Stimulated activated CD8-positive, alpha-beta memory T cell treated with anti-CD3 and anti-CD28 coated beads, Interleukin-2, amount 100 ng/mL, for 48 hours (primary cell): ENCODE data around the gene DENR.
"Not testable (repeated sequence)": the region's sequence is repeated elsewhere in the genome, so short reads cannot be mapped to it uniquely, and the experiment has no call there.

Source experiments
- DNase-seq, 2 donors: peaks; one replicate each; pipeline ENCODE4 v3.0.0-alpha.2; 2020; ENCODE audit warnings: low read depth in 2 of 2

The DENR gene

DNA sequence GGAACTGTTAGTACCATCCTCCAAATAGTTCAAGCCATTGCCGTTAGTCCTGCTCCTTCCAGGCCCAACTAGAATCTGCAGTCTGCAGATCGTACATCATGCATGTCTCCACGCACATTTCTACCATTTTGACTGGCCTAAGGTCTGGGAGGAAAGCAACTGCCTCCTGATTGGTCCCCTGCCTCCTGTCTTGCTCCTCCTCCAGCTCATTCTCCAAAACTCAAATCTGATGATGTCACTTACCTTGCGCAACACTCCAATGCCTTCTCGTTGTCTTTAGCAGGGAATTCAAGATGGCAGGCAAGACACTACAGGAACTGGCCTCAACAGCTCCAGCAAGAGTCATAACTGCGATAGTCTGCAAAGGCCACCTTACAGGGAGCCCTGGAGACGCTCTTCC is 12.3 kb upstream of the DENR start:
- DNase-seq = no peak

DNA sequence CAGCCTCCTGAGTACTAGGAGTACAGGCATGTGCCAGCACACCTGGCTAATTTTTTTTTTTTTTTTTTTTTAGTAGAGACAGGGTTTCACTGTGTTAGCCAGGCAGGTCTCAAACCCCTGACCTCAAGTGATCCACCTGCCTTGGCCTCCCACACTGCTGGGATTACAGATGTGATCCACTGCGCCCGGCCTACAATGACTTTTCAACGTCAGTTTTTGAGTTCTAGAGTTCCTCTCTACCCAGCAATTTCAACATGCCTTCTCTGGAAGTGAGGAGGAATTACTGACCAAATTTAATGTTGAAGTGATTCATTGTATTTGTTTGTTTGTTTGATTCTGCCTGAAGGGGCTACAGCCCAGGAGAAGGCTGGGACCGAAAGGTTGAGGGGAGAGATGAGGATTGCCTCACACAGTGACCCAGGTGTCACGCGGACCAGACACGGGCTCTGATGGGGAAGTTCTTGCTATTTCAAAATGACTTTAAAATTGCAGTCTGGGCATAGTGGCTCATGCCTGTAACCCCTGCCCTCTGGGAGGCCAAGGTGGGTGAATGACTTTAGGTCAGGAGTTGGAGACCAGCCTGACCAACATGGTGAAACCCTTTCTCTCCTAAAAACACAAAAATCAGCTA is 8.6 kb upstream of the DENR start:
- no peak for DNase-seq

DNA sequence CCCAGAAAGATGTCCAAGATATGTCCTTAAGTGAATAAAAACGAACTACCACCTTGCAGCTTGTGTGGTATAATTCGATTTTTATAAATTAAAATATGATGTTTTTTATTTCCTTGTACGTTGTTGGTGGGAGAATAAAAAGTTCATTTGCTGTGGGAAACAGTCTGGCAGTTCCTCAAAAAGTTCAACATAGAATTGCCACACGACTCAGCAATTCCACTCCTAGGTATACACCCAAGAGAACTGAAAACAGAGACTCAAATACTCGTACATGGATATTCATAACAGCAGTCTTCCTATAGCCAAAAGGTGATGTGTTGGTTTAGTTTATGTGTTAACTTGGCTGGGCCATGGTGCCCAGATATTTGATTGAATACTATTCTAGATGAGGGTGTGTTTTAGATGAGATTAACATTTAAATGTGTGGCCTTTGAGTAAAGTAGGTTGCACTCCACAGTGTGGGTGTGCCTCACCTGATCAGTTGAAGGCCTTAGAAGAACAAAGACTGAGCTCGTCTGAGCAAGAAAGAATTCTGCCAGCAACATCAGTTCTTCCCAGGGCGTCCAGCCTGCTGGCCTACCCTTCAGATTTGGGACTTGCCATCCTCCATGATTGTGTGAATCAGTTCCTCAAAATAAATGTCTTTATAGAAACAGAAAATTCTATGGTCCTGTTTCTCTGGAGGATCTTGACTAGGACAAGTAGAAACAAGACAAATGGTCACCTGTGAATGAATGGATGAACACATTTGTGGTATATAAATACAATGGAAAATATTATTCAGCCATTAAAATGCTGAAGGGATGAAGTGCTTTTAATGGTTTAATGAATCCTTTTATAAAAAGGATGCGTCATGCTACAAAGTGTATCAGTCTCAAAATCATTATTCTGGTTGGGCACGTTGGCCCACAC is 5.1 kb upstream of the DENR start:
- DNase-seq = no peak

DNA sequence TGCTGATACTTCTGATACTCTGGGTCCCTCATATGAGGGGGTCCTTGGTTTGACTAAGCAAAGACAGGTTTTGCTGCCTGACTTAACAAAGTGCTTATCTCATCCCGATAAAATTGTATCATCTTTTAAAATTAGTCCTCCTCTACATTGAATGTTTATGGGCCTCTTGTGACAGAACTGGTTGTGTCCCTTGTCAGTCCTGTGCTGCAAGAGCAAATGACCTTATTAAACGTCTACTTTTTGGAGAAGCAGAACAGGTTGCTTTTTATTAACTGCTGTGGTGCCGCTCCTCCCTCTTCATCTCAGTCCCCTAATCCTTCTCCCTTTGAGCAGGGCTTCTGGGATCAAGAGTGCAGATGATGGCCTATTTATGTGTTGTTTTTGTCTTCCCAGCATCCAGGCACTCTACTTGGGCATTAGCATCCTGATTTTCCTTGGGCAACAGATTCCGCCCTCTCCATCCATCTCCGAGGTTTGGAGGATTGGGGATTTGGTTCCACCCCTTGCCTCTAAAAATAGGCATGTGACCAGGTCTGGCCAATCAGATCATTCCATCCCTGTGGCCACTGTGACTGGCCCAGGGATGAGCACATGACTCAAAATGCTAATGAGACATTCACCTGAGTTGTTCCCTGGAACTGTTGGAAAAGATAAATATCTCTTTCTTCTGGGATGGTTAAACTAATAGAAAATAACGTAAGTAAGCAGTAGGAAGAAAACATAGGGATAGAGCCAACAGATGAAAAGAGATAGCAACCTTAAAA is 2.9 kb upstream of the DENR start:
- DNase-seq = no peak

DNA sequence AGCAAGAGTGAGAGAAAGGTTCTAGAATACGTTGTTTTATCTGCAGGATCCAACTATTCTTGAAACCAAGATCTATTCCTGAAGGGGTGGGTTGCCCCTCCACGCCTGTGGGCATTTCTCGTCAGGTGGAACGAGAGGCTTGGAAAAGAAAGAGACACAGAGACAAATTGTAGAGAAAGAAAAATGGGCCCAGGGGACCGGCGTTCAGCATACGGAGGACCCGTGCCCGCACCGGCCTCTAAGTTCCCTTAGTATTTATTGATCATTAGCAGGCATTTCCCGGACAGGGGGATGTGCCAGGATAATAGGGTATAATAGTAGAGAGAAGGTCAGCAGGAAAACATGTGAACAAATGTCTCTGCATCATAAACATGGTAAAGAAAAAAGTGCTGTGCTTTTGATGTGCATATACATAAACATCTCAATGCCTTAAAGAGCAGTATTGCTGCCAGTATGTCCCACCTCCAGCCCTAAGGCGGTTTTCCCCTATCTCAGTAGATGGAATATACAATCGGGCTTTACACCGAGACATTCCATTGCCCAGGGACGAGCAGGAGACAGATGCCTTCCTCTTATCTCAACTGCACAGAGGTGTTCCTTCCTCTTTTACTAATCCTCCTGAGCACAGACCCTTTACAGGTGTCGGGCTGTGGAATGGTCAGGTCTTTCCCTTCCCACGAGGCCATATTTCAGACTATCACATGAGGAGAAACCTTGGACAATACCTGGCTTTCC is 1.7 kb upstream of the DENR start:
- not testable (repeated sequence) for DNase-seq

DNA sequence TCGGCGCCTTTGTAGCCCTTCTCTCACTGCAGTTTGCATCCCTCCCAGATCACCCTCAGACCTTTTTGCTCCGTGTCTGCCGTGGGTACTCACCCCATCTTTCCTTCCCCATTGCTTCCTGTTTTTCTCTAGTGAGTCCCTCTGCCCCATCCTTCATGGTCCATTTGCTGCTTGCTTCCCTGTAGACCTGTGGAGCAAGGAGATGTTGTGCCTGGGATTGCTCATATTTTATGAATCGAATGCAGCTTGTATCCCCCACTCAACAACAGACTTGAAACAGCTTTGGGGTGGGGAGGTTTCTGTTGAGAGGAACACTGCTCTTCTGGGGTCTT is 661 bp downstream of the DENR start:
- no peak for DNase-seq

DNA sequence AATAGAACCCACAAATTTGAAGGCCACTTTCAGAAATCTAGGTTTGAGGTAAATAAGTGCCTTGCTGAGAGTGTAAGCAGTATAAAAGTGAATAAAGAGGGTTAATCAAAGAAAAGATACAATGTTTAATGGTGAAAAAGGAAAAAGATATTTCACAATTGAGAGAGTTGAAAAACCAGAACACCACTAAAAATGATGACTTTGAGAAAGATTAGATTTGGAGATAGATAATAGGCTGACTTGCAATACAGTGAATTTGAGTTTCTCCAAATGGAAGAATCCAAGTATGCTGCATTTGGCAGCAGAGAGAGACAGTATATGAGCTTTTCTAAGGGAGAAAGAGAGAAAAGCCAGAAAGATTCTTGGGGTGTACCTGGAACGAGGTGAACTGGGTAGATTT is 2.2 kb downstream of the DENR start:
- no peak for DNase-seq

DNA sequence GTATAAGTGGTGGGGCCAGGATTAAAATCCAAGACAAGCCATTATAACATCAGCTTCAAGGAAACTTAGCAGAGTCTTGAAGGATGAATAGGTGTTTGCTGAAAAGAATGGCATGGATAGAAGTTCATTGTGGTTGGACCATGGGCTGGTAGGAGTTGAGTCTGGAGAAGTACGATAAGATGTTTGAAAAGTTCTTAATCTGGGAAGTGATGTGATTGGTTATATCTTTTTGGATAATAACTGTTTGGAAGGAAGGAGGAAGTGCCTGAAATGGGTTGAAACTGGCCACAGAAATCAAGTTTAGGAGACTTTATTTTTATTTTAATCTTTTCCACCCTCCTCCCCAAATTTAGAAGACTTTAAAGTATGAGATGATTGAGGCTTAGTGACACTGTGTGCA is 4.9 kb downstream of the DENR start:
- no peak for DNase-seq

DNA sequence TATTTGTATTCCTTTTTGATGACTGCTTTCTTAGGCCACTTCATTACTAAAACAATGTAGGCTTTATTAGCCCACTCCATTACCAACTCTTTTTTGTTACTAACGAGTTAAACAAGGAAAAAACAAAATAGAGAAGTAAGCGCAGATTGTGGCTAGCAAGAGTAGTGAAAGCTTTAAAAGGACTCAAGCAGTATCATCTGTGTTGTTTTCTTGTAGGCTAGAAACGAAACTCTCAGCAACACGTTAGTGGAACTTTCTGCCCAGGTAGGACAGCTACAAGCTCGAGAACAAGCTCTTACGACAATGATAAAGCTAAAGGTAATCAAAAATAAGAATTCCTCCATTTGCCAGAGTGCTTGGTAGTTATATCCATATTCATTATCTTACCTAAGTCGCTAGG is 32.9 kb downstream of the DENR start:
- DNase-seq = no peak

DNA sequence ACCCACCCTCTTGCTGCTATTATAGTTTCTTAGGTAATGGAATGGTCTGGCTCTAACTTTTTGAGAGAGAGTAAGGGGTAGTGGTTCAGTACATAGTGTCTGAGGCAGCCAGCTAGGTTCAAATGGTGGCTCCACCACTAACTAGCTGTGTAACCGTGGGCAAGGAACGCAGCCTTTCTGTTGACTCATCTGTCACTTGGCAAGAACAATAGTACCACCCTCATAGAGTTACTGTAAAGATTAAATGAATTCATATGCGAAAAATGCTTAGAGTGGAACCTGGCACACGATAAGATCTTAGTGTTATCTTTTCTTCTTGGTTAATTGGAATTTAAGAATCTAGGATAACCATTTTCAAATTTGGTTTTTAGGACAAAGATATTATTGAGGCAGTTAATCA is 35.8 kb downstream of the DENR start:
- no peak for DNase-seq

DNA sequence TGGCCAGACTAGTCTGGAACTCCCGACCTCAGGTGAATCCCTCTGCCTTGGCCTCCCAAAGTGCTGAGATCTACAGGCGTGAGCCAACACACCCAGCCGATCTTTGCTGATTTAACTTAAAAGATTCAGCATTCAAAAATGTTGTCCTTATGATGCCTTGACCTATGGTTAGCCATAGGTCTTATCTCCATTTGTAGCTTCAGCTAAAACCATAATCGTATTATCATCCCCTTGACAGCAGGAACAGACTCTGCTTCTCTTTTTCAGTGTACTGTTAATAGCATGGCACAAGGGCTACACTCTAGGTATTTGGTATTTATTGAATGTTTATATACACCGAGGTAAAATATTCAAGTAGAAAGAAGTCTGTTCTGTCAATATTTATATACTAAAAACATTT is 37.0 kb downstream of the DENR start:
- DNase-seq = no peak

DNA sequence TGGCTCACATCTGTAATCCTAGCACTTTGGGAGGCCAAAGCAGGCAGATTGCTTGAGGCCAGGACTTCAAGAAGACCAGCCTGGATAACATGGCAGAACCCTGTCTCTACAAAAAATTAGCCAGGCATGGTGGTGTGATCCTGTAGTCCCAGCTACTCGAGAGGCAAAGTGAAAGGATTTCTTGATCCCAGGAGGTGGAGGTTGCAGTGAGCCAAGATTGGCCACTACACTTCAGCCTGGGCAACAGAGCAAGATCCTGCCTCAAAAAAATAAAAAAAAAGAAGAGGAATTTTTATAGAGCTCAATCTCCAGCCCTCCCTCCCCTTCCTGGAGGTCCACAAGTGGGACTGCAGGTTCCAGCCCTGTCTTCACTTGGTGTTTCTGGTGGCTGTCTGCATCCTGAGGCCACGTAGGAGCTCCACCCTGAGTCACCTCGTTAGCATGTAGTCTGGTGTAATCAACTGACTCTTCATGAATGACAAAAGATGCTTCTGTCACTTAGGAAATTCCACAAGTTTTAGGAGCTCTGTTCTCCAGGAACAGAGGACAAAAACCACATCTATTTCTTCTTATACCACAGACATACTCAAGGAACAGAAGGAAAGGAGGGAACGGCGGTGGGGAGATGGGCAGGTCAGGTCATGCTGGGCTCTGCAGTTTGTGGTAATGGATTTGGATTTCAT is 37.9 kb downstream of the DENR start:
- DNase-seq = no peak

DNA sequence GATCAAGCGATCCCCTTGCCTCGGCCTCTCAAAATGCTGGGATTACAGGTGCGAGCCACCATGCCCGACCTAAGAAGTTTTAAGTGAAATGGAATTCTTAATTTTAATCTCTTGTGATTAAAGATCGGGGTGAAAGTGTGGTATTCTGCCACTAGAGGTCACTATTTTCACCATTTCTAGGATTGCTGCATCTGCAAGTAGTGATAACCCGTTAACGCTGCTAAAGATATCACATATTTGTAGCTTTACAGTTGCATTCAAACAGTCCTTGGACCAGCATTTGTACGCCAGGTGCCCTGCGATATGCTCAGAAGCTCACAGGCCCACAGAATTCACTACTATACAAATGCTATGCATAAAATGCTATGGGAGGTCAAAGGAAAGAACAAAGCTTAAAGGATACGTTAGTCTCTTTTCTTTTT is 41.1 kb downstream of the DENR start:
- DNase-seq = no peak

DNA sequence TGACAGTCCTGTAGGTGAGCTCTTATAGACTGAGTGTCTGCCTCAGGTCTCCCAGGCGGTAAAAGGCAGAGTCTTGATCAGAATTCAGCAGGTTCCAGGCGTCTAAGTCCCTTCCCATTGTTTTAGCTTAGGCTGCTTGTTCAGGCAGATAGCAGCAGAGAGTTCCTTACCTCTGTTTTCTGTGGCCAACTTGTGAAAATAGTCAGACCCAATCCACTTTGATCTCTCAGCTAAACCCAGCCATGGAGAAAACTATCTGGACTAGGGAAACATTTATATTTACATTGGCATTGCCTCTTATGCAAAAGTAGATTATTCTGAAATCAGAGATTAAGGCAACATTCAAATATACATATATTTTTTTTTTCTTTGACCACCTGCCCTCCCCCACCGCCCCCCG is 43.2 kb downstream of the DENR start:
- DNase-seq = no peak

DNA sequence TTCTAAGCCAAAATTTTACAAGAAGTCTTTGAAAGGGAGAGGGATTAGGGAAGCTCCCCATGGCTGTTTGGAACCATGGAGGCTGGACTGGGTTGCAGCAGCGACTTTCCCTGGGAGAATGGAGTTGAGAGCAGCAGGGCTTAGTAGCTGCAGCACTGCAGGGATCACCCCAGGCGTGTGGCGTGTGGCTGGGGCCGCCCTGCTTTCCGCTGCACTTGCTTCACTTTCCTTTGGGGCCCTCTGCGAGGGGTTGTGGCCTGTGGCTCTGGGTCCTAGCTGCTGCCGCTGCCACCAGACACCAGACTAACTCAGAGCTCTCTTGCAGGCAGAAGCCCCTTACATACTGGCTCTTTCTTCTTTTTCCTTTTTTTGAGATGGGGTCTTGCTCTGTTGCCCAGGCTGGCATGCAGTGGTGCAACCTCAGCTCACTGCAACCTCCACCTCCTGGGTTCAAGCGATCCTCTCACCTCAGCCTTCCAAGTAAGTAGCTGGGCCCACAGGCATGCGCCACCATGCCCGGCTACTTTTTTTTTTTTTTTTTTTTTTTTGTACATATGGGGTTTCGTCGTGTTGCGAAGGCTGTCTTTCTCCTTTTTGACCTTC is 47.1 kb downstream of the DENR start:
- DNase-seq = no peak

DNA sequence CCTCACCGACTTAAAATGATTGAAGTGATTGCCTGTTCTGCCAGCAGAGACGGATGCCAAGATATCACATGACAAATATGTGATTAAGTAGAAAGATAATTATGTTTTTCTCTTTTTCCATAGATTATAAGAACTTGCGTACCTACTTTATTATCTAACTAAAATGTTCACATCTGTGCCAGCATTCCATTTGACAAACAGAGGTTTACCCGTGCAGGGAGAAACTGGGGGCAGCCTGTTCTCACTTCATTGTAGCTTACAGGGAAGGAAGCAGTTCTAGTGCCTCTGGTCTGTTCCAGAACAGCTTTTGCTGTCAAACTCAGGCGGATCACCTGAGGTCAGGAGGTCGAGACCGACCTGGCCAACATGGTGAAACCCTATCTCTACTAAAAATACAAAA is 51.3 kb downstream of the DENR start:
- no peak for DNase-seq

DNA sequence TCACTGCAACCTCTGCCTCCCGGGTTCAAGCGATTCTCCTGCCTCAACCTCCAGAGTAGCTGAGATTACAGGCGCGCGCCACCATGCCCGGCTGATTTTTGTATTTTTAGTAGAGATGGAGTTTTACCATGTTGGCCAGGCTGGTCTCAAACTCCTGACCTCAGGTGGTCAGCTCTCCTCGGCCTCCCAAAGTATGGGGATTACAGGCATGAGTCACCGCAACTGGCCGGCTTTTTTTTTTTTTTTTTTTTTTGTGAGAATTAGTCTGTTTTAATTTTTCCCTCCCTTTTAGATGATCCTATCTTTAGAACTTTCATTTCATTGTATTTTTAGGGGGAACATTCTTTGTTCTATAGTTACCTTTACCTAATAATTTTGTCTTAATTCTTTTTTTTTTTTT is 52.3 kb downstream of the DENR start:
- not testable (repeated sequence) for DNase-seq

DNA sequence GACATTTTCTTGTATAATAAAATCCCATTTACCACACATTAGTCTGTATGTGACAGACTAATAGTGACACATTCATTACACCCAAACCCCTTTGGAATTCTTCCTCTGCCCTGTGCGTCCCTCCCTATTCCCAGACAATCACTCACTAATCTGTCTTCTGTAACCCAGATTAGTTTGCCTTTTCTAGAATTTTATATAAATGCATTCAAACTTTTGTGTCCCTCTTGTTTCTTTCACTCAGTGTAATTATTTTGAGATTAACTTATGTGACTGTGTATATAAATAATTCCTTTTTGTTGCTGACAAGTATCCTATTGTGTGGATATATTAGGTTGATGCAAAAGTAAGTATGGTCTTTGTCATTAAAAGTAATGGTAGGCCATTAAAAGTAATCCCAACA is 55.0 kb downstream of the DENR start:
- DNase-seq = no peak

DNA sequence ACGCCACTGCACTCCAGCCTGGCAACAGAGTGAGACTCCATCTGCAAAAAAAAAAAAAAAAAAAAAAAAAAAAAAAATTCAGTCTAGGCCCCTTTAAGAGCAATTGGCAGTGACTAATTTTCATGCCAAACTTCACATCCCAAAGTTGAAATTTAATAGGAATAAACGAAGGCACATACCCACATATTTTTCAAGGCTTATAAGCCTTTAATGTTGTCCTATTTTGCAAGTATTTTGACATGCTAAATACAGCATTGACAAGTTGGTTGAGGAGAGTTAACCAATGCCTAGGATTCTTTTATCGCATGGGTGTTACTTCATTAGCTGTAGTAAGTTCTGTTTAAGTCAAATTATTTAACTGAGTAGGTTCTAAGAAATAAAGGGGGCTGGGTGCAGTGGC is 59.2 kb downstream of the DENR start:
- no peak for DNase-seq

DNA sequence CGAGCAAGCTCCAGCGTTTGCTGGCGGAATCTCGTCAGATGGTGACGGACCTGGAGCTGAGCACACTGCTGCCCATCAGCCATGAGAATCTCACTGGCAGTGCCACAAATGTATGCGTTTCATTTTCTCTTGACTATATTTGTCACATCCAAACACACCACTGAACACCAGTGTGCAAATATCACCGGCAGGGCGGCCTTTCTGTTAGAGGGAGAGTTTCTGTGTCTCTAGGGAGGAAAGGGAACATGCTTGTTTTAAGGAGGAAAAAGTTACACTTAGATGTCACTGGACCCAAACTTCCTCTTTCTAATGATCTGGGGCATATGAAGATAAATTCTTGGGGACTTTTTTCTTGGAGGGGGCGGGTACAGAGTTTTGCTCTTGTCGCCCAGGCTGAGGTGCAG is 60.7 kb downstream of the DENR start:
- DNase-seq = no peak

DNA sequence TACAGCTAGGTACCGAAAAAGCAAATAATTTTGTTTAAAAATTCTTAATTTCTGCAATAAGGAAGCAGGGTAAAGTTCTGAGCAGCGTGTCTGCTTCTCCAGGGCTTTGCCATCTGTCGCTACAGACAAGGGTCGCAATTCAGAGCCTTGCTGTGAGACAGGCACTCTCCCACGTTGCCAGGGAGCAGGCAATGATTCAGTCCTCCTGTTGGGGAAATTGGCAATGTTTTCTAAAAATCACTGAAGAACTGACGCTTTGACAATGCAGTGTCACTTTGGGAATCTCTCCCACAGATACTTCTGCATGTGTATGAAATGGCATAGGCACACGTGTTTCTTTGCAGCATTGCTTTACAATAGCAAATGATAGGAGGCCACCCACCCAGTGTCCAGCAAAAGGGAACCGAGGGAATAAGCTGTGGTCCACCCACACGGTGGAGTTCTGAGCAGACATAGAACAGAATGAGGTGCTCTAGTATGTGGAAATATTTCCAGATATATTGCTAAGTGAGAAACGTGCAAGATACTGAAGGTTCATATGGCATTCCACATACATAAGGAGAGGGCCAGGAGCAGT is 66.7 kb downstream of the DENR start:
- no peak for DNase-seq
